Suppressor macrophage treated with lipopolysaccharide for 1 hour (primary cell): ENCODE results near the gene TBC1D9.

Source experiments
- DNase-seq, 3 donors: peaks; one replicate each; pipeline ENCODE4 v3.0.0-alpha.2; 2020 to 2022

TBC1D9 gene

GRCh38 chr4:140645614-140646412 is 110.4 kb downstream of the TBC1D9 start:
- no peak for DNase-seq

GRCh38 chr4:140645196-140645595 is 111.0 kb downstream of the TBC1D9 start:
- DNase-seq = no peak

- no peak for DNase-seq
These were observed 111.6 kb downstream of the TBC1D9 start for GRCh38 chr4:140644470-140645185.

- no peak for DNase-seq
These were observed 112.6 kb downstream of the TBC1D9 start for GRCh38 chr4:140643571-140644055.

GRCh38 chr4:140642674-140643437 is 113.3 kb downstream of the TBC1D9 start:
- DNase-seq = no peak

GRCh38 chr4:140641789-140642439 is 114.3 kb downstream of the TBC1D9 start:
- no peak for DNase-seq

- DNase-seq = no peak
These were observed 115.1 kb downstream of the TBC1D9 start for GRCh38 chr4:140641105-140641555.

GRCh38 chr4:140640150-140640748 is 115.9 kb downstream of the TBC1D9 start:
- no peak for DNase-seq

- DNase-seq = peak; percentile 52 to 72 (median 52)
These were observed 117.1 kb downstream of the TBC1D9 start for GRCh38 chr4:140639066-140639465.

- peak; percentile 47 to 54 (median 50) for DNase-seq
These were observed 118.3 kb downstream of the TBC1D9 start for GRCh38 chr4:140637836-140638235.

- no peak for DNase-seq
These were observed 120.6 kb downstream of the TBC1D9 start for GRCh38 chr4:140635606-140636005.

GRCh38 chr4:140633951-140634350 is 122.2 kb downstream of the TBC1D9 start:
- no peak for DNase-seq

GRCh38 chr4:140633124-140633523 is 123.1 kb downstream of the TBC1D9 start:
- no peak for DNase-seq

- no peak for DNase-seq
These were observed 125.9 kb downstream of the TBC1D9 start for GRCh38 chr4:140630246-140630645.

- DNase-seq = no peak
These were observed 128.2 kb downstream of the TBC1D9 start for GRCh38 chr4:140628016-140628415.

- DNase-seq = no peak
These were observed 129.4 kb downstream of the TBC1D9 start for GRCh38 chr4:140626661-140627376.

- DNase-seq = no peak
These were observed 133.7 kb downstream of the TBC1D9 start for GRCh38 chr4:140622333-140622958.

- no peak for DNase-seq
These were observed 135.0 kb downstream of the TBC1D9 start for GRCh38 chr4:140621161-140621560.

GRCh38 chr4:140617499-140618248 is 138.5 kb downstream of the TBC1D9 start:
- DNase-seq = no peak

GRCh38 chr4:140615451-140615850 is 140.7 kb downstream of the TBC1D9 start:
- DNase-seq = no peak
